Loucy (cell line): Measurements from ENCODE around the gene TMEM87B.

Experiments
- CTCF ChIP-seq: fragments of 200-600 bp; sonication (generic); conservative IDR thresholded peaks from 2 replicates; pipeline ENCODE4 v1.5.1; 2014; ENCODE audit warnings: mild to moderate bottlenecking, antibody characterized with exemption, low read length
- EZH2phosphoT487 ChIP-seq: fragments of 200-600 bp; IDR thresholded peaks from 2 replicates; pipeline ENCODE4 v1.6.1; 2018; ENCODE audit warnings: antibody characterized with exemption, mild to moderate bottlenecking, moderate library complexity, borderline replicate concordance

- TF ChIP-seq CTCF, result no peak
- no peak for TF ChIP-seq EZH2phosphoT487
Measured at GRCh38 chr2:112108178-112108832, 53.2 kb downstream of the TMEM87B start.
